ELF-1 (cell line): ENCODE data around the gene CNEP1R1.
A peak's percentile ranks its signal among the peaks of the same experiment; 100 is the strongest.

ENCODE experiments used
- DNase-seq: peaks from one replicate; pipeline ENCODE4 v3.0.0-alpha.2; 2016; ENCODE audit warnings: low read depth, low spot score

Gene CNEP1R1

GRCh38 chr16:50065241-50065623, 40.2 kb downstream of the CNEP1R1 start:
- no peak for DNase-seq

DNA sequence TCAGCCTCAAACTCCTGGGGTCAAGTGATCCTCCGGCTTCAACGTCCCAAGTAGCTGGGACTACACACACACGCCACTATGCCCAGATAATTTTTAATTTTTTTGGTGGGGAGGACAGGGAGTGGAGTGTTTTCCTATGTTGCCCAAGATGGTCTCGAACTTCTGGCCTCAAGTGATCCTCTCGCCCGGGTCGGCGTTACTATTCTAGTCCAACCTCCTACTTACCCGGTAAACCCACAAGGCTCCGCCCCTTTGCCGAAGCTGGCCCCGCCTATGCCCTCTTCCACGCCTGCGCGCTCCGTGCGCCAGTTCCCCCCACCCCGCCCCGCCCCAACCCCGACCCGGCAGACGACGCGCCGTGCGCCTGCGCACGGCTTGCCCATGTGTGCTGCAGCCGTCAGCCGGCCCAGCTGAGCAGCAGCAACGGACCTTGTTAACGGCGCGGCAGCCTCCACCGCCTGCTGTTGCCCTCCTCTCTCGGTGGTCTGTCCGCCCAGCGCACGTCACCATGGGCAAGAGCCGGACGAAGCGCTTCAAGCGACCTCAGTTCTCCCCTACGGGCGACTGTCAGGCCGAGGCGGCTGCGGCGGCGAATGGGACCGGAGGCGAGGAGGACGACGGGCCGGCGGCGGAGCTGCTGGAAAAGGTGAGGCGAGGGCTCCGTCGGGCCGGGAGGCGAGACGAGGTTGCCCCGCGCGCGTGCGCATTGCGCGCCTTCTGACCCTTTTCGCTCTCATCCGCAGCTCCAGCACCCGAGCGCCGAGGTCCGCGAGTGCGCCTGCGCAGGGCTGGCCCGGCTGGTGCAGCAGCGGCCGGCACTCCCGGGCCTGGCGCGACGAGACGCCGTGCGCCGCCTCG, 40.8 kb downstream of the CNEP1R1 start, which contains the start of gene HEATR3:
HEATR3 (plus strand) TSS at position 347 of the 858 bp plus-strand sequence; CDS start at position 509, 162 bp downstream.
- DNase-seq: peak; percentile 94

DNA sequence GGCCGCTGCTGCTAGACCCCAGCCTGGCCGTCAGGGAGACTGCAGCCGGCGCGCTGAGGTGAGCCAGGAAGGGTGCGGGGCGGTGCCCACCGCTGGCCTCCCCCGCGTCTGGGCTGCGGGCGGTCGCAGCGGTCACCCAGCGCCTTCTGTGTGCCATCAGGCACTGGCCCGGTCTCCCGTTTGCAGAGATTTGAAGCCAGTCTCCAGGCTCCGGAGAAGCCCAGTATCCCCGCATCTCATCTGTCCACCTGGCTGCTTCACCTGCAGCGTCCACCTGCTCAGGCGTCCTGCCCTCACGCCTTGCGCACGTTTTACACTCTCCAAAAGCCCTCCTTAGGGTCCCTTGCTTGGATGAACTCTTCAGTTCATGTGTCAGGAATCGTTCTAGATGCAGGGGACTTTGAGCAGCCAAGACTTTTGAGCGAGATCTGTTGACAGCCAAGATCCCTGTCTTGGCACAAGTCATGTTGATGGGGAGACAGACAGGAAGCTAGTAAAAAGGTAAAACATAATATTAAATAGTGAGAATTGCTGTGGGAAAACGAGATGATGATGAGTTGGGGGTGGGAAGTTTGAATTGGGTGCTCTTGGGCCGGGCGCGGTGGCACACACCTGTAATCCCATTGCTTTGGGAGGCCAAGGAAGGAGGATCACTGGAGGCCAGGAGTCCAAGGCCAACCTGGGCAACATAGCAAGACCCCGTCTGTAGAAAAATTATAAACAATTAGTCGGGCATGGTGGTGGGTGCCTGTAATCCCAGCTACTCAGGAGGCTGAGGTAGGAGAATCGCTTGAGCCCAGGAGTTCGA, 41.7 kb downstream of the CNEP1R1 start:
- no peak for DNase-seq

DNA sequence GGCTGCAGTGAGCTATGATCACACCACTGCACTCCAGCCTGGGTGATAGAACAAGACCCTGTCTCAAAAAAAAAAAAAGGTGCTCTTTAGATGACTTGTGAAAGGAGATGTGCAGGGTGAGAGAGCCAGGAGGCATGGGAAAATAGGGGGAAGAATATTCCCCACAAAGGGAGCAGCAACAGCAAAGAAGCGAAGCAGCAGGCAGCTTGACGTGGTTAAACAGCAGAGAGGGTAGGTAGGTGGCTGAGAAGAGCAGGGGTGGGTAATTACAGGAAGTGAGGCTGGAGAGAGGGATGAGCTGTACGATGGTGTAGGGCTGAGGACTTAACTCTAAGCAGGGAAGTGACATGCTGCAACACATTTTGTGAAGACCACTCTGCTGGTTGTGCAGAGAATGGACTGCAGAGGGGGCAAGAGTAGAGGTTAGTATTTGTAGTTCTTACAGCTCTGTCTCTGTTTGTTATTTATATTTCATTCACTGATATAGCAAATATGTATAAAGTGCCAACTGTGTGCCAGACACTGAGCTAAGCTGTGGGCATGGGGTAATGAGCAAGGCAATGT, 42.3 kb downstream of the CNEP1R1 start:
- peak; percentile 42 for DNase-seq

DNA sequence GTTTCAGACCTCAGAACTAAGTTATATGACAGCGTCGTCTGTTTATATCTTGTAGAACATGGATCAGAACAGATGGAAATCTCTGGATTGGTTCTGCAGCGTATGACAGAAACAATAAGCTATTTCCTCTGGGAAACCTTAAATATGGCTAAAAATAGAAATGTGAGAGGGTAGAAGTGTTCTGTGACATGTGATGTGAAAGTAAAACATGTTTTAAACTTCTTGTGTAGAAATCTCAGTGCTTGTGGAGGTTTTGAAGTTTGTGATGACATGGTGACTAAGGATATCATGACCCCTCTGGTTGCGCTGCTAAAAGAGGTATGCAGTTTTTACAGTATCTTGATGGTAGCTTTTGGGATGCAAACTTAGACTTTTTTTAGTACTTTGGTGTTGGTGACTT, 43.5 kb downstream of the CNEP1R1 start:
- no peak for DNase-seq

GRCh38 chr16:50069060-50069459, 44.0 kb downstream of the CNEP1R1 start:
- no peak for DNase-seq

GRCh38 chr16:50071075-50071671, 46.1 kb downstream of the CNEP1R1 start:
- DNase-seq: no peak

GRCh38 chr16:50072730-50073129, 47.7 kb downstream of the CNEP1R1 start:
- DNase-seq: no peak

- DNase-seq: no peak
Observed at GRCh38 chr16:50079397-50080140, 54.5 kb downstream of the CNEP1R1 start.

DNA sequence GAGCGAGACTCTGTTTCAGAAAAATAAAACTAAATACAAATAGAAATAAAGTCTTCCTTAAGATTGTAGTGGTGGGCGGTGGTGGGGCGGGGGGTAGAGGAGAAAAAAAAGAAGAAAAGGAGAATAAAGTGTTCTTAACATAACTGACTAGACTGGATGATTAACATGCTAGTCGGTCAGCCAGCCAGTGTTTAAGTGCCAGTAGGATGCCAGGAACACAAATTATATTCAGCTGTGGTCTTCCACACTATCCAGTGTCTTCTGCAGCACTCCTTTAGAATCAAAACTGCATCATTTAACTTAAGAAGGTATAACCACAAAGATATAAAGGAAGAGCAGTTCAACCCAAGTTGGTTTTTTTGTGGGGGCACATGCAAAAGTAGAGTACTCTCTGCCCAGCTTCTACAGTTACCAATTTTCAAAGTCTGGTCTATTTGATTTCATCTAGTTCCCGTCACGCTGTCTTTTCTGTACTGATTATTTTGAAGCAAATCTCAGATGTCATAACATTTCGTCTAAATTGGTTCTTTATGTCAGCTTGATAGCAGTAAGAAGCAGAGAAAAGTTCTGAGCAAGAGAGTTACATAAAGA, 56.5 kb downstream of the CNEP1R1 start:
- DNase-seq: no peak

DNA sequence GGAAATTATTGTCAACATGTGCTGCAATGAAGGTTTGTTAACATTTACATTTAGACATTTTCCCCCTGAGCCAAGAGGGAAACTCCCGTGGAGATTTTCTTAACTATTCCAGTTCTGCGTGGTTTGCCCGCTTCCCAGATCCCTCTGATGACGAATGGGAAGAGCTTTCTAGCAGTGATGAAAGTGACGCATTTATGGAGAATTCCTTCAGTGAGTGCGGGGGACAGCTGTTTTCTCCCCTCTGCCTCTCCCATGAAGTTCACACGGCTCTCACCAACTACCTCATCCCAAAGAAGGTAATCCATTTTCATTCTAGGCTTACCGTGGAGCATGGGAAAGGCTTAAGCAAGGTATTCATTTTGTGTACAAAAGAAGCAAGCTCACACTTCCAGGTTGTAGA, 59.0 kb downstream of the CNEP1R1 start:
- no peak for DNase-seq

GRCh38 chr16:50086176-50086575, 61.2 kb downstream of the CNEP1R1 start:
- DNase-seq: no peak
